Upper lobe of left lung (tissue), 4 donors: Measurements from ENCODE around the gene PRKCH.

Experiments used
- POLR2A ChIP-seq, 4 donors: fragments of 450-650 bp; IDR thresholded peaks; one replicate each; pipeline ENCODE4 v1.5.1; 2016 to 2017; ENCODE audit warnings: antibody characterized with exemption in 4 of 4, mild to moderate bottlenecking in 2 of 4
- POLR2AphosphoS5 ChIP-seq, 2 donors: sonication (generic); formaldehyde crosslinking; IDR thresholded peaks; one replicate each; pipeline ENCODE4 v1.5.1; 2017; ENCODE audit warnings: antibody characterized with exemption in 2 of 2
- TF ChIP-seq, protein P1 (sequence below), 6 experiments: fragments of 450-650 bp in 4 of 6; fragments of 200-600 bp in 2 of 6; sonication (generic) in 2 of 6; IDR thresholded peaks; one replicate each; pipeline ENCODE4 v1.5.1; 2016 to 2019; ENCODE audit warnings: antibody characterized with exemption in 6 of 6

- TF ChIP-seq, protein P1, sequence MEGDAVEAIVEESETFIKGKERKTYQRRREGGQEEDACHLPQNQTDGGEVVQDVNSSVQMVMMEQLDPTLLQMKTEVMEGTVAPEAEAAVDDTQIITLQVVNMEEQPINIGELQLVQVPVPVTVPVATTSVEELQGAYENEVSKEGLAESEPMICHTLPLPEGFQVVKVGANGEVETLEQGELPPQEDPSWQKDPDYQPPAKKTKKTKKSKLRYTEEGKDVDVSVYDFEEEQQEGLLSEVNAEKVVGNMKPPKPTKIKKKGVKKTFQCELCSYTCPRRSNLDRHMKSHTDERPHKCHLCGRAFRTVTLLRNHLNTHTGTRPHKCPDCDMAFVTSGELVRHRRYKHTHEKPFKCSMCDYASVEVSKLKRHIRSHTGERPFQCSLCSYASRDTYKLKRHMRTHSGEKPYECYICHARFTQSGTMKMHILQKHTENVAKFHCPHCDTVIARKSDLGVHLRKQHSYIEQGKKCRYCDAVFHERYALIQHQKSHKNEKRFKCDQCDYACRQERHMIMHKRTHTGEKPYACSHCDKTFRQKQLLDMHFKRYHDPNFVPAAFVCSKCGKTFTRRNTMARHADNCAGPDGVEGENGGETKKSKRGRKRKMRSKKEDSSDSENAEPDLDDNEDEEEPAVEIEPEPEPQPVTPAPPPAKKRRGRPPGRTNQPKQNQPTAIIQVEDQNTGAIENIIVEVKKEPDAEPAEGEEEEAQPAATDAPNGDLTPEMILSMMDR (IDR thresholded peaks at IDR 0.05) = no peak
- peak; percentile 83 to 92 for TF ChIP-seq POLR2AphosphoS5 (IDR thresholded peaks at IDR 0.05)
- no peak for TF ChIP-seq POLR2A (IDR thresholded peaks at IDR 0.05)
Measured at GRCh38 chr14:61466249-61466904, 145.0 kb downstream of the PRKCH start.
